ENCODE results near the gene CDH4. TPM values are rescaled to one million over a fixed set of nuclear protein-coding genes. Genes with fewer than 3 reads are reported as not detected.

Gene CDH4
- total and polyA plus RNA-seq, 2 of the 8 experiments (the other 6 are each of a cell fraction or from before 2014, with no cell fraction given), result 4.3 to 7.9 TPM

DNA sequence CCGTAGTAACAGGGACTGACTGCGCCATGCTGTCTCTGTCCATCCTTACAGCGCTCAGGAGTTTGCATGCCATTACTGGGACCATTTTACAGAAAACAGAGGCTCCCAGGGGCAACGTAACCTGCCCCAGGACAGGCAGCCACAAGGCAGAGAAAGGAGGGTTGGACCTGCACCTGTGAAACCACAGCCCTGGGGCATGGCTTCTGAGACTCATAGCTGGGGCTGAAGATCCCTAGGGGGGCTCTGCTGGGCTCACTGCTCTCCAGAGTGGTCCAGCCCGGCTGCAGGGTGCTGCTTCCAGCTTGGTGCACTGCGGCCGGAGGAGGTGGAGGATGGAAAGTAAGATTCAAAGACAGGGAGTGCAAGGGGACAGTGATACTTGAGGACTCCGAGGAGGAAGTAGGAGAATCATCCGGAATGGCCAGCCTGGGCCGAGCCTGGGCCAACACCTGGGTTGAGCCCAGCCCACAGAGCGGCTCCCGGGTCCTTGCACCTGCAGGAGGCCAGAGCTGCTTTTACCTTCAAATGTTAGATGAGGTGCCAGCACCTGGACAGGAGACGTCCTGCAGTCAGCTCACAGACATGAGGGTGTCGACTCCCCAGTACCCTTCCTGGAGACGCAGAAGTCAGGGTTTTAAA lies 183.2 kb downstream of the CDH4 start:
- H2BK20ac ChIP-seq (ENCODE audit: low read length), result peak overlapping the region; percentile 99
- POLR2A ChIA-PET (ENCODE audit: partially characterized antibody), result interaction anchor here (0.7 to 4.2 kb wide), 6 partner anchors 17 to 82 kb away, joined by 3 to 25 read pairs (median 3); no protein-coding TSS in a partner anchor
- peak overlapping the region; percentile 99; the same call in 1 of the 2 replicates for H2AK5ac ChIP-seq (ENCODE audit: low read depth, low read length)
- no peaks in the 10 kb centered on the region for H3K9me3 ChIP-seq (ENCODE audit: insufficient read depth in 2 of 2, low read depth in 1 of 2, low read length in 1 of 2)
- H3K18ac ChIP-seq (ENCODE audit: extremely low read depth, low read length), result peak overlapping the region; percentile 99
- peak overlapping the region; percentile 82 for H2BK15ac ChIP-seq (ENCODE audit: low read length)
- no peaks in the 10 kb centered on the region for H3K36me3 ChIP-seq (ENCODE audit: control insufficient read depth in 2 of 4, insufficient read depth in 4 of 4, low read length in 3 of 4)
- H3K27me3 ChIP-seq (replicated peaks in 1 of 4; ENCODE audit: control insufficient read depth in 3 of 4, extremely low read depth in 1 of 4, insufficient read depth in 3 of 4, low read length in 3 of 4), result no peaks in the 10 kb centered on the region
- FAIRE-seq (no peak), DNase-seq (ENCODE audit: low read depth in 1 of 2, low spot score in 2 of 2) (no peak)
- H3K56ac ChIP-seq (replicated peaks; ENCODE audit: insufficient read length, low read depth, low read length), result peak overlapping the region; percentile 20
- WGBS, 2 experiments (ENCODE audit: extremely low coverage in 1 of 2, insufficient coverage in 1 of 2, insufficient read length in 1 of 2, insufficient replicate concordance in 2 of 2, low coverage in 1 of 2, low lambda C conversion rate in 2 of 2, missing lambda C conversion rate in 1 of 2), result 88% methylated on average over 15 of the region's 15 CpGs; no CpG with 5 or more reads in 1 of the 2 experiments
- CTCF ChIA-PET (ENCODE audit: partially characterized antibody), result interaction anchor here (1.3 kb wide), 1 partner anchor 15 kb away, joined by 3 read pairs; no protein-coding TSS in a partner anchor
- H3K23ac ChIP-seq (ENCODE audit: insufficient read length), result no peak overlapping the region
- H3K27ac ChIP-seq (ENCODE audit: low read depth, low read length), result peak overlapping the region; percentile 81
- 0 out of 7 replicates have a peak overlapping the region, but pooled peaks of 1 of the 4 experiments have one; percentile 28 for H3K9ac ChIP-seq (replicated peaks in 1 of 4; ENCODE audit: extremely low read depth in 1 of 4, low read depth in 3 of 4, low read length in 3 of 4)
- peak overlapping the region; percentile 98 for H2BK12ac ChIP-seq (ENCODE audit: low read depth, low read length)
- peak overlapping the region in 1 of 2 experiments; percentile 56; a peak in 1 of 4 replicates for H3K4me2 ChIP-seq (ENCODE audit: insufficient read depth in 1 of 2, low read depth in 2 of 2, low read length in 2 of 2)
- H4K91ac ChIP-seq (replicated peaks; ENCODE audit: insufficient read length, low read length), result peak overlapping the region; percentile 100
- peaks cover 3% of the 10 kb centered on the region; the same call in 1 of the 2 replicates for H3K79me1 ChIP-seq (ENCODE audit: low read depth, low read length)
- H3K14ac ChIP-seq (ENCODE audit: insufficient read length), result no peak overlapping the region
- H4K5ac ChIP-seq (ENCODE audit: insufficient read length, low read depth, low read length), result peak overlapping the region; percentile 76
- H3K4me1 ChIP-seq (replicated peaks in 1 of 4; ENCODE audit: control insufficient read depth in 3 of 4, insufficient read depth in 4 of 4, low read length in 3 of 4), result peaks cover 19 to 53% (median 31%) of the 10 kb centered on the region in 4 experiments
- no peaks in the 10 kb centered on the region for H3K79me2 ChIP-seq (ENCODE audit: control insufficient read depth in 1 of 2, insufficient read depth in 2 of 2, low read length in 2 of 2)
- H3K4ac ChIP-seq (replicated peaks; ENCODE audit: insufficient read length, low read depth, low read length), result peak overlapping the region; percentile 100
- H3K23me2 ChIP-seq (ENCODE audit: low read depth, low read length), result no peaks in the 10 kb centered on the region
- H2BK120ac ChIP-seq (replicated peaks; ENCODE audit: low read depth, low read length), result peak overlapping the region; percentile 100
- no peak overlapping the region for H2AFZ ChIP-seq (ENCODE audit: low read length)
- H4K8ac ChIP-seq (ENCODE audit: extremely low read depth, insufficient read depth, low read length), result no peak overlapping the region
- H3K4me3 ChIP-seq (ENCODE audit: extremely low read depth in 1 of 4, insufficient read depth in 2 of 4, low read depth in 3 of 4, low read length in 4 of 4), result no peak overlapping the region
- no peaks in the 10 kb centered on the region for H4K20me1 ChIP-seq (replicated peaks in 1 of 2; ENCODE audit: control insufficient read depth in 1 of 2, insufficient read depth in 2 of 2, low read length in 2 of 2)
- H2BK5ac ChIP-seq (ENCODE audit: low read depth, low read length), result peak overlapping the region; percentile 99
- TF ChIP-seq TAF1 (IDR thresholded peaks at IDR 0.05; ENCODE audit: low read depth, low read length) (no peak), RAD21 (IDR thresholded peaks at IDR 0.05 in 1 of 2, conservative IDR thresholded peaks at IDR 0.05 in 1 of 2; ENCODE audit: low read depth in 2 of 2, low read length in 2 of 2) (no peak), NRF1 (IDR thresholded peaks at IDR 0.05; ENCODE audit: low read depth, low read length) (no peak), JUN (IDR thresholded peaks at IDR 0.05; ENCODE audit: low read depth, low read length) (no peak), KDM4A (IDR thresholded peaks at IDR 0.05; ENCODE audit: low read depth, low read length, severe bottlenecking) (no peak)

Measured in H1 (cell line).